ENCODE results near the gene VPS35L.
A peak's percentile ranks its signal among the peaks of the same experiment; 100 is the strongest.
"Not testable (repeated sequence)": the region's sequence is repeated elsewhere in the genome, so short reads cannot be mapped to it uniquely, and the experiment has no call there.

The VPS35L gene

GRCh38 chr16:19660432-19660831 is 104.9 kb downstream of the VPS35L start:
- DNase-seq: no peak

DNA sequence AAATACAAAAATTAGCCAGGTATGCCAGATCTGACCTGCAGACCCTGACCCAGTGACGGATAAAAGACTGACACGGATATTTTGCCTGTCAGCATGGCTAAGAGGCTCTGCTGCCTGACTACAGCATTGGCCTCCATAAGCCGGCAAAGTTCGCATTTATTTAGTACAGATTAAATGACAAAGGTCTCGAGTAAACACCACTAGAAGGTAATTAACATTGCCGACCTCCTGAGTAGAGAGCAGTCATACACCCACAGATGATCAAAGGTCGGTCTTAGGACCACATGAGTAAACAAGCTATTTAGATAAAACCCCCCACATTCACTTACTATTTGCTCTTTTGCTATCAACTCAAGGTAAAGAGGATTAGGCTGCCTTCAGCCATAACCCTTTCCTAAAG is 106.8 kb downstream of the VPS35L start:
- no peak for DNase-seq

- DNase-seq: no peak
Observed at GRCh38 chr16:19664166-19664565, 108.7 kb downstream of the VPS35L start.

- DNase-seq: not testable (repeated sequence)
Observed at GRCh38 chr16:19665313-19665712, 109.8 kb downstream of the VPS35L start.

DNA sequence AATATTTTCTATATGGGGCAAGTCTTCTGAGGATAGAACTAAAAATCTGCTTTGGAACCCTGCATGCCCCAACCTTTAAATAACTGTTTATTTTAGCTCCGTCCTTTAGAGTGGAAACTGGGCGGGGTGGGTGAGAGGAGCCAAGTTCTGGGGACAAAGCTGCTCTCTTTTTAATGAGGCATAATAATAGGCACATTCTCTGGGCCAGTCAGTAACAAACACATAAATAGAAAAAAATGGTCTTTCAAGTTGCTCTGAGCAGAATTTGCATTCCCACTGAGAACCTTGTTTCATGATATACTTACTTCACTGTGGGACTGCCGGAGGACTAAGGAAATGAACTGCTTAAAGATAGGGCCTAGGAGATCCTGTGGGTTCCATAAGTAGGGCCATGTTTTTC is 111.0 kb downstream of the VPS35L start:
- peak; percentile 3 for DNase-seq

DNA sequence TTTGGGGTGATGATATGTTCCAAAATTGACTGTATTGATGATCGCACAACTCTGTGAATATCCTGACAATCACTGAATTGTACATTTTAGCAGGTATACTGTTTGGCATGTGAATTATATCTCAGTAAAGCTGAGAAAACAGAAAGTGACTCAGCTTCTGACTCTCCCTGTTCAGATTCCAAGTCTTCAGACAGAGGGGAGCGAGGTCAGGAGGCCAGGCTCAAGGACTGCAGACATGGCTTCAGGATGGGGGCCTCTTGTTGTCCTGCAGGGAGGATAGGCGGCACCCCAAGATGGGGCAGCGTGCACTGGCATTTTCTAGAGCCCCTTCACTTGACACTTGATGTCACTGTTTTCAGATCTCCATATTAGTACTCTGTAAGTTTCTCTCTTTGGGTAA is 116.9 kb downstream of the VPS35L start:
- no peak for DNase-seq

- no peak for DNase-seq
Observed at GRCh38 chr16:19674485-19674884, 119.0 kb downstream of the VPS35L start.

DNA sequence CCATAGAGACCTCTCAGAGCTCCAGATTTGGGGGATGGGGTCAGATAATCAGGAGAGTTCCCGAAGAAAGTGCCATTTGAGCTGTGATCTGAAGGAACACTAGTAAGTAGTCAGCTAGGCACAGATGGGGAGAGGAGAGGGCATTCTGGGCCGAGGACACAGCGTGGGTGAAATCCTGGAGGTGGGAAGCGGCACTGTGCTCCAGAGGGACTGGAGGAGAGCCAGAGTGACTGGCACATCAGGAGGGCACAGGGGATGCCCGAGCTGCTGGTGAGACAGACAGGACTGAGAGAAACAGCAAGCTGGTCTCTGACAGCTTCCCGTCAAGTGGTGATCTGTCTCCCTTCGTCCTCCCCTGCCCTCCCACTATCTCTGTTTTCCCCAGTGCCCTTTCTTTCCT is 121.9 kb downstream of the VPS35L start:
- no peak for DNase-seq

GRCh38 chr16:19678804-19679203 is 123.3 kb downstream of the VPS35L start:
- no peak for DNase-seq

GRCh38 chr16:19679281-19679680 is 123.8 kb downstream of the VPS35L start:
- DNase-seq: not testable (repeated sequence)

DNA sequence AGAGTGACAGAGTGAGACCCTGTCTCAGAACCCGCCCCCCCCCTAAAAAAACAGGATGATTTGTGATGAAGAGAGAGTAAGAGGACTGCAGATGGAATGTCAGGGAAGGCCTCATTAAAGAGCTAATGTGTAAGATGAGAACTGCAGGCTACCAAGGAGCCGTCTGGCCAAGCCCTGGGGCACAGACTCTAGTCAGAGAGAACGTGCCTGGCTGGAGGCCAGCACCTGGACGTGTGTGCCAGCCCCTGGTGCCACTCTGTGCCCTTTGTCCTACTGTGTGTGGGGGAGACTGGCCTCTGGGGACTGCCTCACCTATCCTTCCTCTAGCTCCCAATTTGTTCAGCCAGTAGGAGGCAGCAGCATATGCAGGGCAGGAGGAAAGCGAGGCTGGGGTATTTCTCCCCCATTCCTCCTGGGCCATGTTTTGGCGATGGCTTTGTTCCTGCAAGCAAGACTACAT is 125.4 kb downstream of the VPS35L start:
- no peak for DNase-seq

GRCh38 chr16:19681637-19682036 is 126.1 kb downstream of the VPS35L start:
- no peak for DNase-seq

DNA sequence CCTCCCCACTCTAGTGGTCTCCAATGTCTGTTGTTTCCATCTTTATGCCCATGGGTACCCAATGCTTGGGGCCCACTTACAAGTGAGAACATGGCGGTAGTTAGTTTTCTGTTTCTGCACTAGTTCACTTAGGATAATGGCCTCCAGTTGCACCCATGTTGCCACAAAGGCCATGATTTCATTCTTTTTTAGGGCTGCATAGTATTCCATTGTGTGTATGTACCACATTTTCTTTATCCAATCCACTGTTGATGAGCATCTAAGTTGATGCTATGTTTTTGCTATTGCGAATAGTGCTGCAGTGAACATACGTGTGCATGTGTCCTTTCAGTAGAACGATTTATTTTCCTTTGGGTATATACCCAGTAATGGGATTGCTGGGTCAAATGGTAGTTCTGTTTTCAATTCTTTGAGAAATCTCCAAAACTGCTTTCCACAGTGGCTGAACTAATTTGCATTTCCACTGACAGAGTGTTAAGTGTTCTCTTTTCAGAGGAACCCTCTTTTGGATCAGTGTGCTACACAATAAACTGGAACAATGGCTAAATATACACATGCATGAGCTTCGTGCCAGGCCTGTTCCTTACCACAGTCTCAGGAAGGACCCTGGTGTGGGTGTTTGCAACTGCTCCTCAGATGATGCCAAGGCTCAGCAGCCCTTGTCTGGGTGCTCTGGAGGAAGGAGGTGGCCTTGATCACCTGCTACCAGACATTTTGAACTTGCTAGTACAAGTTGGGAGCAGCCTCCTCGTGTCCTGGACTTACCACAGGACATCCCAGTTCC is 128.1 kb downstream of the VPS35L start:
- DNase-seq: no peak

GRCh38 chr16:19685176-19685575 is 129.7 kb downstream of the VPS35L start:
- no peak for DNase-seq

DNA sequence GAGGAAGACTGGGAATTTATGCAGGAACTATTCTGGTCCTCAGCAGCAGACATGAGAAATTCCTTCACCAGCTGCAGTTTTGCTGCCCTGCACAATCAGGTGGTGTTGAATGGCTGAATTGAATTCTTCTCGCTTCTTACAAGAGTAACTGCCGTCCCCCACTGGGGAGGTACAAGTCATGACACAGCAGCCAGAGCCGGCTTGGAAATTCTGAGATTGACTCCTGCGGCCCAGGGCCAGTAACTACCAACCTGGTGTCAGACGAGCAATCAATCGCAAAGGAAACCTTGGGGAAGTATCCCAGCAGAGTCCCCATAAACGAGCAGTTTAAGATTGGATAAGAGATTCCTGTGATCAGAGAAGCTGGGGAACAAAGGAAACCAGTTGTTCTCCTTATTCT is 131.8 kb downstream of the VPS35L start:
- DNase-seq: no peak

DNA sequence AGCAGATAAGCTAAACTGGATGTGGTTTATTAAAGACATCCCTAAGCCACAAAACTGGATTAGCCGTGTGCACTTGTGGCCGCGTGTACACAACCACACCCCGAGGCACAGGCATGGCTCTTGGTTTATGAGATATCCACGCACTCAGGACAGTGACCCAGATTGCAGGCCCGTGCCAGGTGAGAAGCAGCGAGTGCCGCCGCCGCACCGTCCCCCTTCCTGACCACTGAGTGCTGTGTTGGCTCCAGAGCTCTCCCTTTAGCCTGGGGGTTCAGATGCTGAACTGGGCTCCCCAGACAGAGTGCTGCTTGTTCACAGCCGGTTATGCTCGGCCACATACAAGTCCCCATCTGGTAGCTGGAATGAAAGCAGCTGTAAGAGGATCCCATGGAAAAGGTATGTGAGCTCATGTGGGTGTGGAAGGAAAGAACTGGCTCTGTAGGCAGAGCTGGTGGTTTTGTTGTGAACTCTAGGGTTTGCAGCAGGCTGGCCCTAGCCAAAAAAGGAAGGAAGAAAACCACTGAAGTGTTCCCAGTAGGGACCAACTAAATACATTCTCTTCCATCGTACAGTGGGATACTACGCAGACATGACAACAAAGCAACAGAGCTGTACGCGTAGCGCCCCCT is 133.0 kb downstream of the VPS35L start:
- no peak for DNase-seq

GRCh38 chr16:19689342-19689741 is 133.8 kb downstream of the VPS35L start:
- DNase-seq: no peak

- no peak for DNase-seq
Observed at GRCh38 chr16:19690196-19690595, 134.7 kb downstream of the VPS35L start.

- no peak for DNase-seq
Observed at GRCh38 chr16:19691161-19691711, 135.7 kb downstream of the VPS35L start.

- DNase-seq: no peak
Observed at GRCh38 chr16:19694989-19695388, 139.5 kb downstream of the VPS35L start.

- peak; percentile 63 for DNase-seq
Observed at GRCh38 chr16:19696328-19696727, 140.8 kb downstream of the VPS35L start.

GRCh38 chr16:19696961-19697360 is 141.5 kb downstream of the VPS35L start:
- no peak for DNase-seq

DNA sequence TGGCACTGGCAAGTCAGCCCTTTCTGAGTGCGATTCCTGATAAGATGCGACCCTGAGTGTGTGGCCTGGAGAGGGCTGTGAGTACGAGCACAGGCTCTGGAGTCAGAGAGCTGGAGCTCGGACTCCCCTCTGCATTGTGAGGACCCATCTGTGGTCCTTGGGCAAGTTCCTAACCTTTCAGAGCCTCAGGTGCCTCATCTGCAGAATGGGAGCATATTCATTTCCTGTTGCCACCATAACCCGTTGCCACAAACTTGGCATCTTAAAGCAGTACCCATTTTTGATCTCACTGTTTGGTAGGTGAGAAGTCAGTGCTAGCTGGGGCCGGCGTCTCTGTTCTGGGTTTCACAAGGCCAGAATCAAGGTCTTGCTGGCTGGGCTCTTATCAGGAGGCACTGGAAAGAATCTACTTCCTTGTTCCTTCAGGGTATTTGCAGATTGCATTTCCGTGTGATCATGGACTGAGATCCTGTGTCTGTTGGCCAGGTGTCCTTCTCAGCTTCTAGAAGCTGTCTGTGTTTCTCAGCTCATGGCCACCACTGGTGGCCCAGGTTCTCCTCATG is 142.3 kb downstream of the VPS35L start:
- no peak for DNase-seq
